Lower lobe of right lung (tissue), 2 donors: ENCODE measurements around the gene DPYD. TPM values are rescaled to one million over a fixed set of nuclear protein-coding genes. Genes with fewer than 3 reads are reported as not detected.

ENCODE experiments used
- ATAC-seq, 2 donors: fragments of 200-7000 bp; cut with Tn5 transposase; one replicate each; pipeline ENCODE4 v1.9.1; 2020 to 2022; ENCODE audit warnings: mild to moderate bottlenecking in 2 of 2, moderate library complexity in 2 of 2
- DNase-seq: peaks from one replicate; pipeline ENCODE4 v3.0.0-alpha.2; 2020
- H3K27ac ChIP-seq: fragments of 200-600 bp; one replicate; pipeline ENCODE4 v1.8.0; 2022
- H3K27me3 ChIP-seq: fragments of 200-600 bp; one replicate; pipeline ENCODE4 v1.8.0; 2022; ENCODE audit warnings: low read depth
- H3K36me3 ChIP-seq: fragments of 200-600 bp; one replicate; pipeline ENCODE4 v1.8.0; 2022; ENCODE audit warnings: mild to moderate bottlenecking
- H3K4me1 ChIP-seq: fragments of 200-600 bp; one replicate; pipeline ENCODE4 v1.8.0; 2022
- H3K4me3 ChIP-seq: fragments of 200-600 bp; one replicate; pipeline ENCODE4 v1.8.0; 2022; ENCODE audit warnings: mild to moderate bottlenecking
- H3K9me3 ChIP-seq: fragments of 200-600 bp; one replicate; pipeline ENCODE4 v1.8.0; 2022
- CTCF ChIP-seq: fragments of 200-600 bp; IDR thresholded peaks from one replicate; pipeline ENCODE4 v1.8.0; 2022; ENCODE audit warnings: antibody characterized with exemption, mild to moderate bottlenecking
- intact Hi-C: fragments of 100-400 bp; cut with DNase I; formaldehyde crosslinking; loops from one replicate; pipeline ENCODE4 v1.11.0; 2022
- total RNA-seq: library from RNA; stranded (reverse); fragmentation: NEBNext Ultra II Directional; extraction: Animal tissue kit (Norgen Biotek cat#: 25700); gene quantifications from one replicate; pipeline ENCODE4 v1.2.1, GENCODE V29; 2021
- donor health status: DM: no; HTN: yes; CAD: no; lungs with severe emphysema.

DPYD gene
- total RNA-seq, 1 donor from 2014 or later, result 91.9 TPM

GRCh38 chr1:97424209-97424608 is 496.6 kb downstream of the DPYD start:
- Histone ChIP-seq H3K4me3 (no peak overlapping the region), H3K27ac (no peak overlapping the region), H3K9me3 (no peaks in the 10 kb centered on the region), H3K36me3 (no peaks in the 10 kb centered on the region), H3K4me1 (no peaks in the 10 kb centered on the region), H3K27me3 (no peaks in the 10 kb centered on the region)
- DNase-seq (no peak), ATAC-seq (no peak)
- intact Hi-C loops, result no loop called here
- no peak for TF ChIP-seq CTCF

- ATAC-seq (no peak), DNase-seq (no peak)
- no peak for TF ChIP-seq CTCF
- Histone ChIP-seq H3K4me3 (no peak overlapping the region), H3K36me3 (no peaks in the 10 kb centered on the region), H3K9me3 (no peaks in the 10 kb centered on the region), H3K4me1 (no peaks in the 10 kb centered on the region), H3K27me3 (no peaks in the 10 kb centered on the region), H3K27ac (no peak overlapping the region)
- intact Hi-C loops, result no loop called here
These were observed 497.4 kb downstream of the DPYD start for GRCh38 chr1:97423403-97423802.

- Histone ChIP-seq H3K4me3 (no peak overlapping the region), H3K9me3 (no peaks in the 10 kb centered on the region), H3K4me1 (no peaks in the 10 kb centered on the region), H3K27me3 (no peaks in the 10 kb centered on the region), H3K27ac (no peak overlapping the region), H3K36me3 (no peaks in the 10 kb centered on the region)
- intact Hi-C loops, result no loop called here
- TF ChIP-seq CTCF, result no peak
- DNase-seq, result no peak
- no peak for ATAC-seq
These were observed 503.2 kb downstream of the DPYD start for GRCh38 chr1:97417661-97418060.

GRCh38 chr1:97414682-97415312 is 506.0 kb downstream of the DPYD start:
- Histone ChIP-seq H3K4me1 (no peaks in the 10 kb centered on the region), H3K36me3 (no peaks in the 10 kb centered on the region), H3K4me3 (no peak overlapping the region), H3K27ac (no peak overlapping the region), H3K9me3 (no peaks in the 10 kb centered on the region), H3K27me3 (no peaks in the 10 kb centered on the region)
- DNase-seq (no peak), ATAC-seq (no peak)
- intact Hi-C loops, result no loop called here
- no peak for TF ChIP-seq CTCF

- intact Hi-C loops, result no loop called here
- ATAC-seq (no peak), DNase-seq (no peak)
- no peaks in the 10 kb centered on the region for H3K27me3 ChIP-seq
- no peaks in the 10 kb centered on the region for H3K9me3 ChIP-seq
- no peak overlapping the region for H3K27ac ChIP-seq
- TF ChIP-seq CTCF, result no peak
- H3K36me3 ChIP-seq, result peaks cover 6% of the 10 kb centered on the region
- H3K4me3 ChIP-seq, result no peak overlapping the region
- H3K4me1 ChIP-seq, result no peaks in the 10 kb centered on the region
These were observed 508.1 kb downstream of the DPYD start for GRCh38 chr1:97412737-97413136.
